HEK293 (cell line): Measurements from ENCODE around the gene PNISR.

ENCODE experiments used
- CTCF ChIA-PET: fragments of 350-600 bp; formaldehyde crosslinking; extraction: SDS; loops from one replicate; lab custom pipeline; 2021; ENCODE audit warnings: antibody characterized with exemption; lab: Yijun Ruan, JAX
- POLR2A ChIA-PET: fragments of 300-600 bp; formaldehyde crosslinking; extraction: SDS; loops from one replicate; lab custom pipeline; 2020; ENCODE audit warnings: antibody characterized with exemption, inconsistent platforms; lab: Yijun Ruan, JAX
- H3K27ac ChIP-seq: fragments of 200-500 bp; sonication (Bioruptor generic); 2 replicates; pipeline ENCODE4 v1.5.1; 2014; ENCODE audit warnings: low read depth, low read length, control low read depth, inconsistent platforms; ENCODE audit errors: extremely low read depth
- H3K36me3 ChIP-seq, 2 experiments: fragments of 200-500 bp in 1 of 2; sonication (Bioruptor generic) in 1 of 2; 1 replicate in 1 of 2; 2 replicates in 1 of 2; pipeline ENCODE4 v1.5.1; 2014 to 2017; ENCODE audit warnings: inconsistent platforms in 2 of 2, low read length in 2 of 2; ENCODE audit not compliant: control insufficient read depth in 2 of 2, insufficient read depth in 1 of 2
- H3K4me1 ChIP-seq: fragments of 200-500 bp; sonication (Bioruptor generic); 2 replicates; pipeline ENCODE4 v1.5.1; 2014; ENCODE audit warnings: mild to moderate bottlenecking, low read length, inconsistent platforms; ENCODE audit not compliant: control insufficient read depth, insufficient read depth
- H3K4me3 ChIP-seq: 2 replicates; pipeline ENCODE4 v1.5.1; 2011; ENCODE audit warnings: low read depth, mild to moderate bottlenecking, control low read depth, low read length, moderate library complexity
- H3K9me3 ChIP-seq: fragments of 200-500 bp; sonication (Bioruptor generic); 2 replicates; pipeline ENCODE4 v1.5.1; 2014; ENCODE audit warnings: low read depth, low read length, inconsistent platforms; ENCODE audit not compliant: control insufficient read depth, insufficient read depth
- AEBP2 ChIP-seq: fragments of 450-650 bp; formaldehyde crosslinking; IDR thresholded peaks from 2 replicates; pipeline ENCODE4 v1.5.1; 2016; ENCODE audit warnings: missing biosample characterization, missing genetic modification characterization, borderline replicate concordance
- GLIS1 ChIP-seq: fragments of 450-650 bp; formaldehyde crosslinking; IDR thresholded peaks from 2 replicates; pipeline ENCODE4 v1.5.1; 2016; ENCODE audit warnings: missing biosample characterization, missing genetic modification characterization
- KLF10 ChIP-seq: fragments of 450-650 bp; IDR thresholded peaks from 2 replicates; pipeline ENCODE4 v1.5.1; 2018; ENCODE audit warnings: missing biosample characterization, mild to moderate bottlenecking, missing genetic modification characterization
- KLF16 ChIP-seq: fragments of 450-650 bp; formaldehyde crosslinking; IDR thresholded peaks from 2 replicates; pipeline ENCODE4 v1.5.1; 2017; ENCODE audit warnings: missing biosample characterization, missing genetic modification characterization
- MYNN ChIP-seq: fragments of 450-650 bp; formaldehyde crosslinking; IDR thresholded peaks from 2 replicates; pipeline ENCODE4 v1.5.1; 2016; ENCODE audit warnings: missing biosample characterization, missing genetic modification characterization, borderline replicate concordance
- SCRT1 ChIP-seq: fragments of 450-650 bp; formaldehyde crosslinking; IDR thresholded peaks from 2 replicates; pipeline ENCODE4 v1.5.1; 2016; ENCODE audit warnings: missing biosample characterization, missing genetic modification characterization, borderline replicate concordance
- SP2 ChIP-seq: fragments of 450-650 bp; formaldehyde crosslinking; IDR thresholded peaks from 2 replicates; pipeline ENCODE4 v1.5.1; 2016; ENCODE audit warnings: missing biosample characterization, missing genetic modification characterization
- SP7 ChIP-seq: fragments of 450-650 bp; formaldehyde crosslinking; IDR thresholded peaks from 2 replicates; pipeline ENCODE4 v1.5.1; 2016; ENCODE audit warnings: missing biosample characterization, missing genetic modification characterization
- ZBTB11 ChIP-seq: fragments of 450-650 bp; formaldehyde crosslinking; conservative IDR thresholded peaks from 2 replicates; pipeline ENCODE4 v1.5.1; 2016; ENCODE audit warnings: low read depth, missing biosample characterization, missing genetic modification characterization
- ZBTB26 ChIP-seq: fragments of 450-650 bp; formaldehyde crosslinking; optimal IDR thresholded peaks from 2 replicates; pipeline ENCODE3; 2016; ENCODE audit warnings: missing biosample characterization, mild to moderate bottlenecking, missing genetic modification characterization
- ZNF10 ChIP-seq: fragments of 450-650 bp; formaldehyde crosslinking; IDR thresholded peaks from 2 replicates; pipeline ENCODE4 v1.5.1; 2017; ENCODE audit warnings: missing biosample characterization, missing genetic modification characterization
- ZNF133 ChIP-seq: fragments of 450-650 bp; formaldehyde crosslinking; IDR thresholded peaks from 2 replicates; pipeline ENCODE4 v1.5.1; 2016; ENCODE audit warnings: missing biosample characterization, missing genetic modification characterization
- ZNF174 ChIP-seq: fragments of 450-650 bp; formaldehyde crosslinking; IDR thresholded peaks from 2 replicates; pipeline ENCODE4 v1.5.0; 2017; ENCODE audit warnings: missing biosample characterization, mild to moderate bottlenecking, missing genetic modification characterization
- ZNF211 ChIP-seq: fragments of 450-650 bp; formaldehyde crosslinking; IDR thresholded peaks from 2 replicates; pipeline ENCODE4 v1.5.1; 2016; ENCODE audit warnings: low read depth, missing biosample characterization, missing genetic modification characterization
- ZNF221 ChIP-seq: fragments of 450-650 bp; formaldehyde crosslinking; IDR thresholded peaks from 2 replicates; pipeline ENCODE4 v1.5.1; 2017; ENCODE audit warnings: missing biosample characterization, missing genetic modification characterization, borderline replicate concordance
- ZNF248 ChIP-seq: fragments of 450-650 bp; formaldehyde crosslinking; IDR thresholded peaks from 2 replicates; pipeline ENCODE4 v1.5.1; 2017; ENCODE audit warnings: missing biosample characterization, missing genetic modification characterization
- ZNF398 ChIP-seq: fragments of 450-650 bp; formaldehyde crosslinking; IDR thresholded peaks from 2 replicates; pipeline ENCODE4 v1.5.1; 2017; ENCODE audit warnings: missing biosample characterization, missing genetic modification characterization
- ZNF423 ChIP-seq: fragments of 450-650 bp; formaldehyde crosslinking; IDR thresholded peaks from 2 replicates; pipeline ENCODE4 v1.5.1; 2016; ENCODE audit warnings: missing biosample characterization, missing genetic modification characterization
- ZNF529 ChIP-seq: fragments of 450-650 bp; formaldehyde crosslinking; IDR thresholded peaks from 2 replicates; pipeline ENCODE4 v1.5.1; 2017; ENCODE audit warnings: missing genetic modification characterization, missing biosample characterization; ENCODE audit not compliant: insufficient replicate concordance
- ZNF571 ChIP-seq: fragments of 450-650 bp; formaldehyde crosslinking; IDR thresholded peaks from 2 replicates; pipeline ENCODE4 v1.5.0; 2017; ENCODE audit warnings: missing biosample characterization, missing genetic modification characterization
- ZNF600 ChIP-seq: fragments of 450-650 bp; formaldehyde crosslinking; IDR thresholded peaks from 2 replicates; pipeline ENCODE4 v1.5.1; 2016; ENCODE audit warnings: missing biosample characterization, missing genetic modification characterization
- ZNF621 ChIP-seq: fragments of 450-650 bp; formaldehyde crosslinking; IDR thresholded peaks from 2 replicates; pipeline ENCODE4 v1.5.1; 2017; ENCODE audit warnings: missing biosample characterization, missing genetic modification characterization
- ZNF623 ChIP-seq: fragments of 450-650 bp; formaldehyde crosslinking; IDR thresholded peaks from 2 replicates; pipeline ENCODE4 v1.5.1; 2016; ENCODE audit warnings: missing biosample characterization, missing genetic modification characterization
- ZNF645 ChIP-seq: fragments of 450-650 bp; formaldehyde crosslinking; IDR thresholded peaks from 2 replicates; pipeline ENCODE4; 2016; ENCODE audit warnings: missing biosample characterization, missing genetic modification characterization
- ZNF654 ChIP-seq: fragments of 450-650 bp; formaldehyde crosslinking; IDR thresholded peaks from 2 replicates; pipeline ENCODE4 v1.5.1; 2016; ENCODE audit warnings: low read depth, missing biosample characterization, missing genetic modification characterization
- ZNF704 ChIP-seq: fragments of 450-650 bp; formaldehyde crosslinking; IDR thresholded peaks from 2 replicates; pipeline ENCODE4 v1.5.1; 2016; ENCODE audit warnings: missing biosample characterization, missing genetic modification characterization

Gene PNISR

GRCh38 chr6:99407076-99407475, 18.0 kb downstream of the PNISR start:
- ChIA-PET CTCF (no interaction called here), POLR2A (interaction anchor here (0.7 kb wide), 1 partner anchor 14 kb away, joined by 3 read pairs; no protein-coding TSS in a partner anchor)
- H3K4me3 ChIP-seq = no peak overlapping the region
- no peaks in the 10 kb centered on the region for H3K4me1 ChIP-seq
- peaks cover 80 to 98% of the 10 kb centered on the region in 2 experiments for H3K36me3 ChIP-seq
- H3K9me3 ChIP-seq = no peaks in the 10 kb centered on the region
- H3K27ac ChIP-seq = no peak overlapping the region
- TF ChIP-seq ZNF621 (tag by site-specific recombination) (no peak), SP7 (tag by site-specific recombination) (no peak), ZNF398 (tag by site-specific recombination) (no peak), AEBP2 (tag by site-specific recombination) (no peak), ZNF654 (tag by site-specific recombination) (no peak), ZNF211 (no peak), ZNF248 (no peak), ZNF133 (tag by site-specific recombination) (no peak), ZNF10 (tag by site-specific recombination) (no peak)
- TF ChIP-seq, all 188 proteins: peak for 0

- H3K27ac ChIP-seq = no peak overlapping the region
- no peaks in the 10 kb centered on the region for H3K4me1 ChIP-seq
- no peak overlapping the region for H3K4me3 ChIP-seq
- peaks cover 89 to 91% of the 10 kb centered on the region in 2 experiments for H3K36me3 ChIP-seq
- no peak for TF ChIP-seq KLF10 (tag by site-specific recombination)
- TF ChIP-seq ZNF571 (tag by site-specific recombination) = no peak
- no peak for TF ChIP-seq ZNF529
- no peak for TF ChIP-seq ZNF221 (tag by site-specific recombination)
- TF ChIP-seq ZNF600 (tag by site-specific recombination) = no peak
- TF ChIP-seq ZNF704 (tag by site-specific recombination) = no peak
- no peak for TF ChIP-seq ZBTB26 (tag by site-specific recombination)
- no peak for TF ChIP-seq ZNF423 (tag by site-specific recombination)
- no peak for TF ChIP-seq ZNF623 (tag by site-specific recombination)
- no peak for TF ChIP-seq KLF16 (tag by site-specific recombination)
- TF ChIP-seq GLIS1 = no peak
- TF ChIP-seq SP2 (tag by site-specific recombination) = no peak
- no peak for TF ChIP-seq ZNF645
- no peak for TF ChIP-seq MYNN (tag by site-specific recombination)
- no peak for TF ChIP-seq SCRT1 (tag by site-specific recombination)
- TF ChIP-seq ZBTB11 (tag by site-specific recombination) = no peak
- no peak for TF ChIP-seq ZNF174 (tag by site-specific recombination)
- no peaks in the 10 kb centered on the region for H3K9me3 ChIP-seq
- CTCF ChIA-PET = interaction anchor here (1.0 to 1.7 kb wide), 3 partner anchors 24 to 91 kb away, joined by 3 to 12 read pairs (median 5); no protein-coding TSS in a partner anchor
- POLR2A ChIA-PET = interaction anchor here (0.5 to 3.8 kb wide), 4 partner anchors 9 to 24 kb away, joined by 5 to 14 read pairs (median 5); partner anchors contain the start of gene COQ3
Measured at GRCh38 chr6:99402448-99402847, 22.7 kb downstream of the PNISR start.
